ENCODE results near the gene OR5B21. TPM values are rescaled to one million over a fixed set of nuclear protein-coding genes. Genes with fewer than 3 reads are reported as not detected.

OR5B21 gene
- not detected for total RNA-seq
- polyA plus RNA-seq: not detected
- long read RNA-seq, donor 1: 0 reads
- long read RNA-seq, donor 2: 0 reads
- long read RNA-seq, donor 3: 0 reads
- long read RNA-seq, donor 4: 0 reads

DNA sequence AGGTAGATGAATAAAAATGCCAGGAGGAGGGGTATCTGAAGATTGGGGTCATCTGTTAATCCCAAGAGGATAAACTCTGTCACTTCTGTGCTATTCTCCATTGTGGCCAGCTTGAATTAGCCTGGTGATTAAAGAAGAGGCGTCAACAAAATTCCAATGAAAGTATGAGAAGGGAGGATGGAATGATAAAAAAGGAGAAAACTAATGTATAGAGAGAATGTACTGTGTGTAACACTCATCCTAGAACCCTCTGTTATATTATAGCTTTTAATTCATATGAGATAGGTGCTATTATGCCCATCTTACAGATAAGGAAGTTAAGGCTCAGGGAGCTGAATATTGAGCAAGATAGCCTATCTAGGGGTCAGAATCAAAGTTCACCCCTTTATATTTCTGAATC is at the start of gene OR5B21:
Gene OR5B21 (minus strand): TSS at position 101 of the 400 bp plus-strand sequence. CDS start 0 bp downstream, at position 101.
- Histone ChIP-seq H3K27ac (ENCODE audit: low read length) (no peak within 1 kb of the TSS), H3K27me3 (ENCODE audit: control insufficient read depth, insufficient read depth) (no peaks in the 10 kb centered on the region), H3K9me3 (ENCODE audit: control insufficient read depth, low read length) (no peaks in the 10 kb centered on the region), H3K4me1 (ENCODE audit: control insufficient read depth, insufficient read depth, low read length) (no peaks in the 10 kb centered on the region), H3K4me3 (ENCODE audit: low read length) (no peak within 1 kb of the TSS)
- no peak for ATAC-seq
- DNase-seq: no peak
- WGBS: 95% methylated on average over 1 of the region's 1 CpG
- intact Hi-C loops (cut with DNase I): no loop called here

DNA sequence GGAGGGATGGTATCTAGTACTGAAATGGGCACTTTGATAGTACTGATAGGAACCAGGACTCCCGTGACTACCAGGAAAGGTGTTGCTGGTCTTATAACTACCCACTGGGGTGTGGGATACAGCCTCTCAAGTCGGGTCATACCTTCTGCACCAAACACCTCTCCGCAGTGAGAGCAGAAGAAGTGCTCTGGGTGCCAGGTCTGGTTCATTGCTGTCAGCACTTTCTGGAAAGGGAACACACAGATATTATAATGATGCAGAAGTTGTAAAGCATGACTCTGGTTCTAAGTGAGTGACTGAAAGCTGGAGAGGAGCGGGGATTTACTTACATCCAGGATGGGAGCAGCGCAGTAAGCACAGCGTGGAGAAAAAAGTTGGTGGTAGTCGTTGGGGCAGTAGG is 41.7 kb upstream of the OR5B21 start:
- no peak overlapping the region for H3K27ac ChIP-seq (ENCODE audit: low read length)
- WGBS: 72% methylated on average over 7 of the region's 7 CpGs
- intact Hi-C loops (cut with DNase I): no loop called here
- no peak overlapping the region for H3K4me3 ChIP-seq (ENCODE audit: low read length)
- H3K4me1 ChIP-seq (ENCODE audit: control insufficient read depth, insufficient read depth, low read length): no peaks in the 10 kb centered on the region
- H3K27me3 ChIP-seq (ENCODE audit: control insufficient read depth, insufficient read depth): no peaks in the 10 kb centered on the region
- ATAC-seq: peak; percentile 70 to 88
- H3K9me3 ChIP-seq (ENCODE audit: control insufficient read depth, low read length): no peaks in the 10 kb centered on the region
- DNase-seq: no peak

- Histone ChIP-seq H3K4me3 (ENCODE audit: low read length) (no peak overlapping the region), H3K9me3 (ENCODE audit: control insufficient read depth, low read length) (no peaks in the 10 kb centered on the region), H3K27me3 (ENCODE audit: control insufficient read depth, insufficient read depth) (no peaks in the 10 kb centered on the region), H3K27ac (ENCODE audit: low read length) (no peak overlapping the region), H3K4me1 (ENCODE audit: control insufficient read depth, insufficient read depth, low read length) (no peaks in the 10 kb centered on the region)
- WGBS: 58% methylated on average over 1 of the region's 1 CpG
- ATAC-seq (no peak), DNase-seq (no peak)
- intact Hi-C loops (cut with DNase I): no loop called here
These were observed 38.9 kb upstream of the OR5B21 start for GRCh38 chr11:58546841-58547240.

GRCh38 chr11:58531865-58532341 is 24.0 kb upstream of the OR5B21 start:
- ATAC-seq (no peak), DNase-seq (no peak)
- Histone ChIP-seq H3K27me3 (ENCODE audit: control insufficient read depth, insufficient read depth) (no peaks in the 10 kb centered on the region), H3K27ac (ENCODE audit: low read length) (no peak overlapping the region), H3K9me3 (ENCODE audit: control insufficient read depth, low read length) (no peaks in the 10 kb centered on the region), H3K4me3 (ENCODE audit: low read length) (no peak overlapping the region), H3K4me1 (ENCODE audit: control insufficient read depth, insufficient read depth, low read length) (no peaks in the 10 kb centered on the region)
- intact Hi-C loops (cut with DNase I): no loop called here
- WGBS: 94% methylated on average over 25 of the region's 25 CpGs

GRCh38 chr11:58530236-58530635 is 22.3 kb upstream of the OR5B21 start:
- Histone ChIP-seq H3K9me3 (ENCODE audit: control insufficient read depth, low read length) (no peaks in the 10 kb centered on the region), H3K4me1 (ENCODE audit: control insufficient read depth, insufficient read depth, low read length) (no peaks in the 10 kb centered on the region), H3K27me3 (ENCODE audit: control insufficient read depth, insufficient read depth) (no peaks in the 10 kb centered on the region), H3K27ac (ENCODE audit: low read length) (no peak overlapping the region), H3K4me3 (ENCODE audit: low read length) (no peak overlapping the region)
- DNase-seq: no peak
- no peak for ATAC-seq
- intact Hi-C loops (cut with DNase I): no loop called here
- WGBS: 79% methylated on average over 3 of the region's 3 CpGs

DNA sequence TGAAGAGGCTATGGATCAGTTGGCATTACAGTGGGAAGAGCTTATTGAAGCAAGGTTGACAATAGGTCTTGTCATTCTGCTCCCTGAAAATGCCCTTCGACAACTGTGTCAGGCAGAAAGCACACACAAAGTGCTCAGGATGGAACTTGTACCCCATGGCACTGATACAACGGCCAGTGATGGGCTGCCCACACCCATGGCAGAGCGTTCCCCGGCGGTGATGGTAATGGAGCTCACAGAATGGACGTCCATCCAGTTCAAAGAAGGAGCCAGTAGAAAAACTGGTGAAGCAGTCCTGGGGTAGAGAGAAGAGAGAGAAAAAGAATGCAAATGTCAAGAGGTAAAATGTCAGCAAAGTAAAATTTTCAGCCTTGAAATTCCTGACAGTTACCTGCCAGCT is 19.5 kb upstream of the OR5B21 start:
- H3K4me3 ChIP-seq (ENCODE audit: low read length): no peak overlapping the region
- no peaks in the 10 kb centered on the region for H3K27me3 ChIP-seq (ENCODE audit: control insufficient read depth, insufficient read depth)
- ATAC-seq (no peak), DNase-seq (peak in 1 of 3 donors; percentile 15)
- H3K9me3 ChIP-seq (ENCODE audit: control insufficient read depth, low read length): no peaks in the 10 kb centered on the region
- H3K27ac ChIP-seq (ENCODE audit: low read length): no peak overlapping the region
- 97% methylated on average over 6 of the region's 6 CpGs for WGBS
- intact Hi-C loops (cut with DNase I): no loop called here
- H3K4me1 ChIP-seq (ENCODE audit: control insufficient read depth, insufficient read depth, low read length): no peaks in the 10 kb centered on the region

DNA sequence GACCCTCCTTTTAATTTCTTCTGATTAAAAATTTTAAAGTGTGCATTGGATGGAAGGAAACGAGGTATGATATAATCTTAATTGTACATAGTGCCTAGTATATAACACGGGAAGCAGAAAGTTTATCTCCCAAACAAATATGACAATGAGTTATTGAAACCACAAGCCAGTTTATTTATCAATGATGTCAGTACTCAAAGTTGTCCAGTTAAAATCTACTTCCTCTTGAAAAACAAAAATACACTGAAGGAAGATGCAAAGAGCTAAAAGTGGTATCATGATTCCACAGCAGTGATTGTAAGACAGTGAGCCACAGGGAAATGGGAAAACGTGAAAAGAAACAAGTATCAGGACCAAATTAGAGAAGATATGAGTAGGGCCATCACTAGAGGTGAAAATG is 18.8 kb upstream of the OR5B21 start:
- H3K4me3 ChIP-seq (ENCODE audit: low read length): no peak overlapping the region
- ATAC-seq (no peak), DNase-seq (no peak)
- H3K9me3 ChIP-seq (ENCODE audit: control insufficient read depth, low read length): no peaks in the 10 kb centered on the region
- no peaks in the 10 kb centered on the region for H3K4me1 ChIP-seq (ENCODE audit: control insufficient read depth, insufficient read depth, low read length)
- intact Hi-C loops (cut with DNase I): no loop called here
- H3K27ac ChIP-seq (ENCODE audit: low read length): no peak overlapping the region
- no peaks in the 10 kb centered on the region for H3K27me3 ChIP-seq (ENCODE audit: control insufficient read depth, insufficient read depth)
- WGBS: 60% methylated on average over 3 of the region's 3 CpGs

- H3K27ac ChIP-seq (ENCODE audit: low read length): no peak overlapping the region
- DNase-seq (no peak), ATAC-seq (no peak)
- H3K4me3 ChIP-seq (ENCODE audit: low read length): no peak overlapping the region
- no peaks in the 10 kb centered on the region for H3K27me3 ChIP-seq (ENCODE audit: control insufficient read depth, insufficient read depth)
- H3K4me1 ChIP-seq (ENCODE audit: control insufficient read depth, insufficient read depth, low read length): no peaks in the 10 kb centered on the region
- H3K9me3 ChIP-seq (ENCODE audit: control insufficient read depth, low read length): no peaks in the 10 kb centered on the region
- 24% methylated on average over 6 of the region's 6 CpGs for WGBS
- intact Hi-C loops (cut with DNase I): no loop called here
These were observed 17.2 kb upstream of the OR5B21 start for GRCh38 chr11:58525037-58525614.

DNA sequence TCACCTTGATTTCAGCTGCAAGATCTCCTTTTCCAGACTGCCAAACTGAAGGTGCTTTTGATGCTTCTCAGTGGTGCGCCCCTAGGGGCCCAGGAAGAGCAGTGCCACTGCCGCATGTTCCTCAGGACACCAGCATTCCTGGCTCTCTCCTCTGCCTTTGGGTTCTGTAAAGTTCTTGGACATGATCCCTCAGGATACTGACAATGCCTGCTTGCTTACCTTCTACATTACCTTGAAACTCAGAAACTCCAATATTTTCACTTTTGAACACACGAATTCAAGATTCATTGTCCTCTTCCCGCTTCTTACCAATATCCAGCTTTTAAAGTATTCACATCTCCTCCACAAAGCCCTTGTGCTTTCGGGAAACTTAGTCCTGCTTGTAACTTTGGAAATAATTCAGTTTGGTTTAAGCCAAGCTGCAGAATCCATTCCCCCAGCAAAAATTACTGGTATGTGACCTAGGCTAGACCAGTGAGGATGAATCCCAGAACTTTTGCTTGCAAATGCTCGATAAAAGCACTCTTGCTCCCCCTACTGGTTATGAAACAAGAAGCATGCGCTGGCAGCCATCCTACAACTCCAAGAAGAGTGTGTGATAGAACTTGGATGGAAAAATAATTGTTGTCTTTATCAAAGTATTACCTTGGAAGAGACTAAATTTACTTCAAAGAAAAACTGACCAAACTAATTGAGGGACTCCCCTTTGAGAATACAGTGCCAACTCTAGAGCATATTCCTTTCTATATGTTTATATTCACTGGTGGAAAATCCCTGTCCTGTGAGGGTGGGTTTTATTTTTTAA is 16.5 kb upstream of the OR5B21 start:
- intact Hi-C loops (cut with DNase I): no loop called here
- ATAC-seq (peak; percentile 76 to 85), DNase-seq (peak; percentile 46 to 77 (median 70))
- H3K27ac ChIP-seq (ENCODE audit: low read length): no peak overlapping the region
- WGBS: 23% methylated on average over 7 of the region's 7 CpGs
- no peaks in the 10 kb centered on the region for H3K27me3 ChIP-seq (ENCODE audit: control insufficient read depth, insufficient read depth)
- H3K4me3 ChIP-seq (ENCODE audit: low read length): peak overlapping the region; percentile 23
- H3K9me3 ChIP-seq (ENCODE audit: control insufficient read depth, low read length): no peaks in the 10 kb centered on the region
- no peaks in the 10 kb centered on the region for H3K4me1 ChIP-seq (ENCODE audit: control insufficient read depth, insufficient read depth, low read length)

GRCh38 chr11:58513747-58514367 is 6.0 kb upstream of the OR5B21 start:
- Histone ChIP-seq H3K9me3 (ENCODE audit: control insufficient read depth, low read length) (no peaks in the 10 kb centered on the region), H3K4me1 (ENCODE audit: control insufficient read depth, insufficient read depth, low read length) (no peaks in the 10 kb centered on the region), H3K27me3 (ENCODE audit: control insufficient read depth, insufficient read depth) (no peaks in the 10 kb centered on the region), H3K4me3 (ENCODE audit: low read length) (no peak overlapping the region), H3K27ac (ENCODE audit: low read length) (no peak overlapping the region)
- no peak for DNase-seq
- intact Hi-C loops (cut with DNase I): loop anchor here in 1 of 4 donors (10.0 kb wide), 1 partner anchor 1059 kb away; no protein-coding TSS in a partner anchor
- WGBS: 28% methylated on average over 5 of the region's 5 CpGs
- peak; percentile 45 to 70 for ATAC-seq

- ATAC-seq: no peak
- DNase-seq: no peak
- H3K27ac ChIP-seq (ENCODE audit: low read length): no peak overlapping the region
- no peaks in the 10 kb centered on the region for H3K4me1 ChIP-seq (ENCODE audit: control insufficient read depth, insufficient read depth, low read length)
- no peaks in the 10 kb centered on the region for H3K9me3 ChIP-seq (ENCODE audit: control insufficient read depth, low read length)
- WGBS: 78% methylated on average over 3 of the region's 3 CpGs
- intact Hi-C loops (cut with DNase I): loop anchor here in 1 of 4 donors (10.0 kb wide), 1 partner anchor 1057 kb away; no protein-coding TSS in a partner anchor
- no peaks in the 10 kb centered on the region for H3K27me3 ChIP-seq (ENCODE audit: control insufficient read depth, insufficient read depth)
- H3K4me3 ChIP-seq (ENCODE audit: low read length): no peak overlapping the region
These were observed 3.7 kb upstream of the OR5B21 start for GRCh38 chr11:58511636-58512035.

Measured in right cardiac atrium (tissue), 5 donors.